HepG2 (cell line): ENCODE measurements around the gene ARIH2. TPM values are rescaled to one million over a fixed set of nuclear protein-coding genes. Genes with fewer than 3 reads are reported as not detected.

Experiments used
- ATAC-seq: fragments of 200-7000 bp; cut with Tn5 transposase; 3 replicates; pipeline ENCODE4 v1.9.1; 2020; ENCODE audit warnings: mild to moderate bottlenecking, moderate library complexity
- BruUV-seq: library from RNA; stranded (reverse); fragments of 400-500 nt; replicated peaks from 2 replicates; lab custom pipeline; 2021; lab: Mats Ljungman, UMichigan
- CTCF ChIA-PET: fragments of 300-600 bp; formaldehyde crosslinking; extraction: SDS; loops from one replicate; lab custom pipeline; 2021; ENCODE audit warnings: low total read pairs, inconsistent platforms, low intra/inter-chr PET ratio; lab: Yijun Ruan, JAX
- POLR2A ChIA-PET: fragments of 350-600 bp; sonication (Branson Sonifier 250); formaldehyde crosslinking; loops from one replicate; lab custom pipeline; 2020; ENCODE audit warnings: antibody characterized with exemption, inconsistent platforms; lab: Yijun Ruan, JAX
- DNase-seq: peaks from one replicate; pipeline ENCODE4 v3.0.0-alpha.2; 2015; ENCODE audit warnings: low spot score
- FAIRE-seq: peaks from 3 replicates; lab custom pipeline; 2011; peaks lifted over from hg19 to GRCh38; lab: Jason Lieb, UNC
- H2AFZ ChIP-seq: one replicate; pipeline ENCODE4 v1.6.1; 2011; ENCODE audit warnings: low read length, inconsistent platforms
- H3K27ac ChIP-seq: fragments of 300-600 bp; 3 replicates; pipeline ENCODE4 v1.8.0; 2011; ENCODE audit warnings: mixed run types, mild to moderate bottlenecking, mixed read lengths, low read length, inconsistent platforms; ENCODE audit not compliant: insufficient read depth; ENCODE audit errors: extremely low read length
- H3K27me3 ChIP-seq, 2 experiments: fragments of 200-600 bp in 1 of 2; 2 replicates in 1 of 2; 3 replicates in 1 of 2; pipeline versions ENCODE4 v1.6.0 to v1.8.0; 2011; ENCODE audit warnings: low read length in 2 of 2, mild to moderate bottlenecking in 2 of 2, moderate library complexity in 2 of 2, inconsistent platforms in 1 of 2; ENCODE audit not compliant: insufficient read depth in 2 of 2, control insufficient read depth in 1 of 2
- H3K36me3 ChIP-seq, 2 experiments: fragments of 200-600 bp in 1 of 2; replicated peaks in 1 of 2; 2 replicates in 1 of 2; 3 replicates in 1 of 2; pipeline versions ENCODE4 v1.5.1 to v1.8.0; 2011; ENCODE audit warnings: low read length in 2 of 2, inconsistent platforms in 1 of 2; ENCODE audit not compliant: insufficient read depth in 2 of 2, control insufficient read depth in 1 of 2
- H3K4me1 ChIP-seq: 2 replicates; pipeline ENCODE4 v1.5.1; 2012; ENCODE audit warnings: low read length, inconsistent platforms; ENCODE audit not compliant: insufficient read depth
- H3K4me2 ChIP-seq: 2 replicates; pipeline ENCODE4 v1.6.0; 2011; ENCODE audit warnings: low read depth, low read length, inconsistent platforms
- H3K4me3 ChIP-seq, 3 experiments: fragments of 200-600 bp in 1 of 3; sonication (generic), shearing (Covaris generic) in 1 of 3; replicated peaks in 1 of 3; 2 replicates each; pipeline ENCODE4 v1.5.1; 2011 to 2016; ENCODE audit warnings: low read length in 3 of 3, inconsistent platforms in 2 of 3, low read depth in 2 of 3, mild to moderate bottlenecking in 2 of 3, control low read depth in 1 of 3, mixed read lengths in 1 of 3; ENCODE audit not compliant: insufficient read depth in 1 of 3
- H3K79me2 ChIP-seq: one replicate; pipeline ENCODE4 v1.6.1; 2011; ENCODE audit warnings: low read length, inconsistent platforms; ENCODE audit not compliant: insufficient read depth
- H3K9ac ChIP-seq: 2 replicates; pipeline ENCODE4 v1.6.0; 2011; ENCODE audit warnings: mild to moderate bottlenecking, low read depth, low read length, inconsistent platforms; ENCODE audit not compliant: insufficient read depth
- H3K9me3 ChIP-seq: 2 replicates; pipeline ENCODE4 v1.5.1; 2012; ENCODE audit warnings: mild to moderate bottlenecking, low read length
- H4K20me1 ChIP-seq: 2 replicates; pipeline ENCODE4 v1.6.0; 2011; ENCODE audit warnings: inconsistent platforms, mild to moderate bottlenecking, low read length, moderate library complexity; ENCODE audit not compliant: insufficient read depth
- BCLAF1 ChIP-seq: fragments of 450-650 bp; IDR thresholded peaks from 2 replicates; pipeline ENCODE4 v1.6.1; 2017; ENCODE audit warnings: mild to moderate bottlenecking
- BRCA1 ChIP-seq: sonication (generic); formaldehyde crosslinking; IDR thresholded peaks from 2 replicates; pipeline ENCODE4 v1.4.0; 2020; ENCODE audit warnings: missing genetic modification reagents
- ELF3 ChIP-seq: IDR thresholded peaks from 2 replicates; pipeline ENCODE4 v1.6.1; 2016; ENCODE audit warnings: missing genetic modification reagents, missing compliant biosample characterization
- FOXJ3 ChIP-seq: sonication (generic); formaldehyde crosslinking; IDR thresholded peaks from 2 replicates; pipeline ENCODE4 v1.4.0; 2020; ENCODE audit warnings: missing genetic modification reagents, mild to moderate bottlenecking, borderline replicate concordance
- GABPB1 ChIP-seq: IDR thresholded peaks from 2 replicates; pipeline ENCODE4 v1.6.1; 2016; ENCODE audit warnings: mild to moderate bottlenecking, missing genetic modification reagents, moderate library complexity, missing compliant biosample characterization
- KIAA2018 ChIP-seq: sonication (generic); formaldehyde crosslinking; IDR thresholded peaks from 2 replicates; pipeline ENCODE4 v1.5.0; 2020; ENCODE audit warnings: mild to moderate bottlenecking, missing genetic modification reagents, borderline replicate concordance
- KLF12 ChIP-seq: sonication (generic); formaldehyde crosslinking; IDR thresholded peaks from 2 replicates; pipeline ENCODE4 v1.4.0; 2020; ENCODE audit warnings: missing genetic modification reagents, borderline replicate concordance
- PAF1 ChIP-seq: IDR thresholded peaks from 2 replicates; pipeline ENCODE4 v1.6.1; 2016; ENCODE audit warnings: missing genetic modification reagents, missing compliant biosample characterization
- PHF21A ChIP-seq: sonication (generic); formaldehyde crosslinking; IDR thresholded peaks from 2 replicates; pipeline ENCODE4 v1.5.0; 2020; ENCODE audit warnings: mild to moderate bottlenecking, missing genetic modification reagents
- ZNF704 ChIP-seq: sonication (generic); formaldehyde crosslinking; IDR thresholded peaks from 2 replicates; pipeline ENCODE4 v1.8.1; 2023; ENCODE audit warnings: mild to moderate bottlenecking, inconsistent platforms, moderate library complexity, missing genetic modification reagents, borderline replicate concordance
- ZNF770 ChIP-seq: sonication (generic); formaldehyde crosslinking; IDR thresholded peaks from 2 replicates; pipeline ENCODE4 v1.5.0; 2020; ENCODE audit warnings: mild to moderate bottlenecking, missing genetic modification reagents
- WGBS: methylation state at CpG from one replicate; pipeline ENCODE4 v1.1.6; 2017; ENCODE audit warnings: low lambda C conversion rate; 5-methylcytosine and 5-hydroxymethylcytosine counted together
- in situ Hi-C: cut with HindIII; loops from 2 replicates; pipeline ENCODE4 v1.10.0; 2017; ENCODE audit warnings: low pct_unique_long_range_greater_than_20kb; ENCODE audit not compliant: extremely low pct_ligation_motif_present
- intact Hi-C: fragments of 100-400 bp; cut with micrococcal nuclease; formaldehyde crosslinking; loops from one replicate; pipeline ENCODE4 v1.10.0; 2022; ENCODE audit not compliant: unreplicated experiment
- polyA plus RNA-seq, 8 experiments: library from polyadenylated mRNA; depleted of rRNA in 3 of 8; stranded (reverse) in 7 of 8; unstranded in 1 of 8; fragments of >200 nt; fragmentation: Illumina TruSeq in 4 of 8; extraction: Trizol in 4 of 8; gene quantifications; 2 replicates each; pipeline versions ENCODE4 v1.2.1 to v1.2.3, GENCODE V29; 2011 to 2016; ENCODE audit warnings: low read depth in 4 of 8, missing spikeins in 1 of 8, mixed read lengths in 1 of 8; ENCODE audit not compliant: insufficient read depth in 1 of 8
- total RNA-seq, 5 experiments: library from RNA; depleted of rRNA; stranded (reverse); fragments of >200 nt; fragmentation: Illumina TruSeq; extraction: Trizol; gene quantifications; 2 replicates each; pipeline ENCODE4 v1.2.3, GENCODE V29; 2016; ENCODE audit warnings: low read depth in 1 of 5

Gene ARIH2
- total and polyA plus RNA-seq, 2 of the 13 experiments (the other 11 are each of a cell fraction or from before 2014, with no cell fraction given) = 64.8 to 83.3 TPM

- POLR2A ChIA-PET = no interaction called here
- ATAC-seq (no peak), FAIRE-seq (no peak), DNase-seq (no peak)
- Histone ChIP-seq H3K36me3 (peaks cover 12 to 58% of the 10 kb centered on the region in 2 experiments), H4K20me1 (no peaks in the 10 kb centered on the region), H3K79me2 (peaks cover 5% of the 10 kb centered on the region), H3K27ac (no peak overlapping the region), H2AFZ (no peak overlapping the region), H3K4me3 (no peak overlapping the region), H3K27me3 (no peaks in the 10 kb centered on the region), H3K9ac (no peak overlapping the region), H3K4me1 (no peaks in the 10 kb centered on the region), H3K4me2 (no peak overlapping the region), H3K9me3 (no peaks in the 10 kb centered on the region)
- CTCF ChIA-PET = no interaction called here
- in situ Hi-C loops = no loop called here
- BruUV-seq = no TSS peak
- 90% methylated on average over 4 of the region's 4 CpGs for WGBS
- intact Hi-C loops = no loop called here
- TF ChIP-seq KIAA2018 (CRISPR knock-in tag) (no peak), PHF21A (CRISPR knock-in tag) (no peak), BRCA1 (CRISPR knock-in tag) (no peak), ELF3 (no peak), KLF12 (CRISPR knock-in tag) (no peak), FOXJ3 (CRISPR knock-in tag) (no peak), PAF1 (CRISPR knock-in tag) (no peak), BCLAF1 (no peak), ZNF704 (CRISPR knock-in tag) (no peak), GABPB1 (CRISPR knock-in tag) (no peak), ZNF770 (CRISPR knock-in tag) (no peak)
Measured at GRCh38 chr3:48962939-48963338, 44.3 kb downstream of the ARIH2 start.
